CD4-positive, alpha-beta T cell (primary cell): Measurements from ENCODE around the gene CDC37L1. TPM values are rescaled to one million over a fixed set of nuclear protein-coding genes. Genes with fewer than 3 reads are reported as not detected.

Source experiments
- ATAC-seq: fragments of 200-7000 bp; cut with Tn5 transposase; one replicate; pipeline ENCODE4 v1.10.0; 2022; ENCODE audit warnings: mild to moderate bottlenecking; ENCODE audit not compliant: poor library complexity
- CTCF ChIA-PET: fragments of 350-600 bp; sonication (Branson Sonifier 250); formaldehyde crosslinking; loops from one replicate; lab custom pipeline; 2021; ENCODE audit warnings: antibody characterized with exemption, inconsistent platforms; lab: Charles Lee
- POLR2A ChIA-PET: fragments of 350-600 bp; sonication (Branson Sonifier 250); formaldehyde crosslinking; loops from one replicate; lab custom pipeline; 2021; ENCODE audit warnings: antibody characterized with exemption, inconsistent platforms; lab: Charles Lee
- DNase-seq, 14 experiments: peaks; one replicate each; pipeline ENCODE4 v3.0.0-alpha.2; 2013 to 2020; ENCODE audit warnings: mixed read lengths in 2 of 14
- H3K27ac ChIP-seq, 2 donors: one replicate each; pipeline versions ENCODE4 v1.5.1 to v1.7.0; 2013; ENCODE audit warnings: low read length in 2 of 2, low read depth in 1 of 2, mild to moderate bottlenecking in 1 of 2
- H3K27me3 ChIP-seq, 2 experiments: 1 replicate in 1 of 2; 2 replicates in 1 of 2; pipeline versions ENCODE4 v1.6.1 to v1.7.0; 2013; ENCODE audit warnings: low read length in 2 of 2, control low read depth in 1 of 2, mild to moderate bottlenecking in 1 of 2, moderate library complexity in 1 of 2; ENCODE audit not compliant: insufficient read depth in 2 of 2, control insufficient read depth in 1 of 2
- H3K36me3 ChIP-seq: one replicate; pipeline ENCODE4 v1.6.1; 2013; ENCODE audit warnings: low read length, control low read depth; ENCODE audit not compliant: insufficient read depth
- H3K4me1 ChIP-seq: one replicate; pipeline ENCODE4 v1.6.1; 2013; ENCODE audit warnings: low read length, control low read depth; ENCODE audit not compliant: insufficient read depth
- H3K4me3 ChIP-seq: one replicate; pipeline ENCODE4 v1.5.1; 2013; ENCODE audit warnings: mild to moderate bottlenecking, low read length, moderate library complexity
- H3K9me3 ChIP-seq, 2 experiments: 1 replicate in 1 of 2; 2 replicates in 1 of 2; pipeline versions ENCODE4 v1.6.1 to v1.7.0; 2013; ENCODE audit warnings: low read length in 2 of 2, mild to moderate bottlenecking in 2 of 2, control low read depth in 1 of 2, moderate library complexity in 1 of 2; ENCODE audit not compliant: control insufficient read depth in 1 of 2, insufficient read depth in 1 of 2
- H3K27ac Mint-ChIP-seq: one replicate; pipeline ENCODE4 v1.8.0; 2020; ENCODE audit warnings: mixed read lengths
- H3K27me3 Mint-ChIP-seq: one replicate; pipeline ENCODE4 v1.8.0; 2021; ENCODE audit warnings: mixed read lengths
- H3K36me3 Mint-ChIP-seq: one replicate; pipeline ENCODE4 v1.8.0; 2021; ENCODE audit warnings: low read depth, mixed read lengths
- H3K4me1 Mint-ChIP-seq: one replicate; pipeline ENCODE4 v1.8.0; 2021; ENCODE audit warnings: low read depth, mixed read lengths
- H3K4me3 Mint-ChIP-seq: one replicate; pipeline ENCODE4 v1.8.0; 2020; ENCODE audit warnings: mild to moderate bottlenecking, mixed read lengths
- H3K9me3 Mint-ChIP-seq: one replicate; pipeline ENCODE4 v1.8.0; 2020; ENCODE audit warnings: mixed read lengths
- CTCF ChIP-seq: fragments of 200-600 bp; IDR thresholded peaks from one replicate; pipeline ENCODE4 v1.8.0; 2022; ENCODE audit warnings: antibody characterized with exemption, mild to moderate bottlenecking
- intact Hi-C, 2 experiments: fragments of 100-400 bp; cut with DNase I in 1 of 2; cut with micrococcal nuclease in 1 of 2; formaldehyde crosslinking; loops; one replicate each; pipeline versions ENCODE4 v1.15.1 to v1.9.0; 2023 to 2025; cut with DNase I, micrococcal nuclease
- total RNA-seq, 174 experiments: library from RNA in 2 of 174; stranded (reverse) in 2 of 174; gene quantifications; one replicate each; pipeline ENCODE4 v1.2.3 and lab custom pipeline; 2021 to 2026

CDC37L1 gene
- total RNA-seq, 2 experiments from 2014 or later: 49.1 to 53.4 TPM

DNA sequence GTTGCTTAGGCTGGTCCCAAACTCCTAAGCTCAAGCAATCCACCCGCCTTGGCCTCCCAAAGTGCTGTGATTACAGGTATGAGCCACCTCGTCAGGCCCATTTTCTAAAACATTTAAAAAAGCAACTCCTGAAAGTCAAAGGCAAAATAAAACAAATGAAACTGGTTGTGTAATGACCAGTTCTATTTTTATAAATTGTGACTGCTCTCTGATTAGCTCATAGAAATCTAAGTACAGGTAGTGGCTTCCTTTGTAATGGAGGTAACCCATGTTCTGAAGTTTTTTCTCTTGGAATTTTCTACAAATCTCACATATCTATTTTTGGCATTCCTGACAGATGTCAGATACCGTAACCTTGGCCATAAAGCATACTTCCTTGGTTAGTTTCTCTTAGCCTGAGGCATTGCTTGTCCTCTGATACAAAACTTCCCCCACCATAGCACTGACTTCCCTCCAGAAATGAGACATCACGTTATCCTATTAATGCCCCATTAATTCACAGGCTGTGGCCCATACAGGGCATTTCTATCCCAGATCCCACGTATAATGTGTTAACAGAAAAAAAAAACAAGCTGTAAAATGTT is 75.7 kb downstream of the CDC37L1 start:
- Histone ChIP-seq H3K27ac (no peak overlapping the region), H3K9me3 (no peaks in the 10 kb centered on the region), H3K4me3 (no peak overlapping the region), H3K4me1 (peaks cover 9% of the 10 kb centered on the region), H3K27me3 (no peaks in the 10 kb centered on the region), H3K36me3 (no peaks in the 10 kb centered on the region)
- ATAC-seq: no peak
- POLR2A ChIA-PET: no interaction called here
- CTCF ChIA-PET: interaction anchor here (0.6 kb wide), 1 partner anchor 62 kb away, joined by 4 read pairs; no protein-coding TSS in a partner anchor
- intact Hi-C loops: no loop called here
- no peak for TF ChIP-seq CTCF
- DNase-seq: no peak
- Mint-ChIP-seq H3K27me3 (no peaks in the 10 kb centered on the region), H3K4me1 (peaks cover 4% of the 10 kb centered on the region), H3K4me3 (no peak overlapping the region), H3K36me3 (no peaks in the 10 kb centered on the region), H3K9me3 (no peaks in the 10 kb centered on the region), H3K27ac (no peak overlapping the region)

GRCh38 chr9:4756420-4756819 is 77.1 kb downstream of the CDC37L1 start:
- POLR2A ChIA-PET: interaction anchor here (0.6 kb wide), 1 partner anchor 145 kb away, joined by 4 read pairs; no protein-coding TSS in a partner anchor
- intact Hi-C loops: no loop called here
- no peaks in the 10 kb centered on the region for H3K36me3 Mint-ChIP-seq

More at GRCh38 chr9:4756420-4756819, 77.1 kb downstream of the CDC37L1 start:
- Histone ChIP-seq H3K27me3 (no peaks in the 10 kb centered on the region), H3K9me3 (no peaks in the 10 kb centered on the region), H3K4me3 (no peak overlapping the region), H3K4me1 (peaks cover 9% of the 10 kb centered on the region), H3K27ac (no peak overlapping the region), H3K36me3 (no peaks in the 10 kb centered on the region)
- Mint-ChIP-seq H3K4me3 (no peak overlapping the region), H3K27me3 (no peaks in the 10 kb centered on the region), H3K9me3 (no peaks in the 10 kb centered on the region), H3K4me1 (peaks cover 4% of the 10 kb centered on the region), H3K27ac (no peak overlapping the region)
- no peak for DNase-seq
- no peak for TF ChIP-seq CTCF
- ATAC-seq: no peak
- CTCF ChIA-PET: no interaction called here

Other genes with a start within 250 kb of the CDC37L1 start
- gene SLC1A1, start 189.1 kb upstream of the CDC37L1 start, total RNA-seq: under 1 TPM; 0.11 to 0.14 TPM
- 10 to 100 TPM in 1 of 2 experiments, 1 to 10 TPM in 1; 8.9 to 10.5 TPM for gene PLPP6, start 17.3 kb upstream of the CDC37L1 start, total RNA-seq
- 10 to 100 TPM in 1 of 2 experiments, 1 to 10 TPM in 1; 9.4 to 10.8 TPM for gene SPATA6L, start 13.1 kb upstream of the CDC37L1 start, total RNA-seq
- gene AK3, start 61.6 kb downstream of the CDC37L1 start, total RNA-seq: 10 to 100 TPM; 19.9 to 20.9 TPM
- gene RCL1, start 113.4 kb downstream of the CDC37L1 start, total RNA-seq: 10 to 100 TPM; 33.8 to 35.5 TPM